ENCODE data around the gene TAX1BP3. TPM values are rescaled to one million over a fixed set of nuclear protein-coding genes. Genes with fewer than 3 reads are reported as not detected.

Gene TAX1BP3
- total and polyA plus RNA-seq, 2 of the 13 experiments (the other 11 are each of a cell fraction or from before 2014, with no cell fraction given): 16.7 to 45.1 TPM

GRCh38 chr17:3635474-3636153 is 32.8 kb downstream of the TAX1BP3 start (continued):
- TF ChIP-seq MED13 (CRISPR knock-in tag; IDR thresholded peaks at IDR 0.05) (no peak), FIP1L1 (IDR thresholded peaks at IDR 0.05; ENCODE audit: borderline replicate concordance, insufficient read depth, low read depth, low read length) (no peak), ZNF770 (CRISPR knock-in tag; IDR thresholded peaks at IDR 0.05) (0 out of 2 replicates have a peak, but pooled peaks have one; percentile 11), ZNF7 (CRISPR knock-in tag; IDR thresholded peaks at IDR 0.05) (no peak), ZNF687 (CRISPR knock-in tag; IDR thresholded peaks at IDR 0.05) (peak; percentile 68), TCF7L2 (IDR thresholded peaks at IDR 0.05; ENCODE audit: low read depth, low read length) (no peak), GMEB1 (CRISPR knock-in tag; IDR thresholded peaks at IDR 0.05; ENCODE audit: borderline replicate concordance) (no peak), ZNF550 (CRISPR knock-in tag; IDR thresholded peaks at IDR 0.05; ENCODE audit: borderline replicate concordance) (no peak), CBX1 (IDR thresholded peaks at IDR 0.05; ENCODE audit: low read depth) (no peak), SMARCE1 (IDR thresholded peaks at IDR 0.05; ENCODE audit: borderline replicate concordance) (no peak), GABPA (IDR thresholded peaks at IDR 0.05; ENCODE audit: low read depth, low read length) (no peak), GABPA (CRISPR knock-in tag; IDR thresholded peaks at IDR 0.05; ENCODE audit: low read depth) (peak; percentile 20; the same call in 1 of the 2 replicates), KLF16 (CRISPR knock-in tag; IDR thresholded peaks at IDR 0.05) (no peak), ZBTB26 (CRISPR knock-in tag; IDR thresholded peaks at IDR 0.05; ENCODE audit: borderline replicate concordance) (no peak), MED8 (CRISPR knock-in tag; IDR thresholded peaks at IDR 0.05; ENCODE audit: insufficient replicate concordance) (no peak), BHLHE40 (IDR thresholded peaks at IDR 0.05; ENCODE audit: low read length) (no peak), KDM6A (CRISPR knock-in tag; IDR thresholded peaks at IDR 0.05; ENCODE audit: low read depth) (no peak), ADNP (CRISPR knock-in tag; IDR thresholded peaks at IDR 0.05) (no peak), SALL1 (CRISPR knock-in tag; IDR thresholded peaks at IDR 0.05) (peak; percentile 52; the same call in 1 of the 2 replicates), SNAI1 (CRISPR knock-in tag; IDR thresholded peaks at IDR 0.05; ENCODE audit: borderline replicate concordance) (no peak), RBFOX2 (IDR thresholded peaks at IDR 0.05; ENCODE audit: low read depth, low read length) (no peak), ZFP36 (IDR thresholded peaks at IDR 0.05; ENCODE audit: borderline replicate concordance, low read depth, low read length, partially characterized antibody) (no peak)
